GM23248 (cell line): Measurements from ENCODE around the gene RHPN2.

Experiments used
- EZH2 ChIP-seq: fragments of 200-600 bp; sonication (generic); IDR thresholded peaks from 2 replicates; pipeline ENCODE4 v1.6.1; 2018; ENCODE audit warnings: antibody characterized with exemption, mild to moderate bottlenecking; ENCODE audit not compliant: insufficient read depth, poor library complexity, severe bottlenecking
- EZH2phosphoT487 ChIP-seq: fragments of 200-600 bp; sonication (generic); IDR thresholded peaks from 2 replicates; pipeline ENCODE4 v1.6.1; 2018; ENCODE audit warnings: antibody characterized with exemption, moderate library complexity, mild to moderate bottlenecking, low read depth; ENCODE audit not compliant: insufficient read depth

DNA sequence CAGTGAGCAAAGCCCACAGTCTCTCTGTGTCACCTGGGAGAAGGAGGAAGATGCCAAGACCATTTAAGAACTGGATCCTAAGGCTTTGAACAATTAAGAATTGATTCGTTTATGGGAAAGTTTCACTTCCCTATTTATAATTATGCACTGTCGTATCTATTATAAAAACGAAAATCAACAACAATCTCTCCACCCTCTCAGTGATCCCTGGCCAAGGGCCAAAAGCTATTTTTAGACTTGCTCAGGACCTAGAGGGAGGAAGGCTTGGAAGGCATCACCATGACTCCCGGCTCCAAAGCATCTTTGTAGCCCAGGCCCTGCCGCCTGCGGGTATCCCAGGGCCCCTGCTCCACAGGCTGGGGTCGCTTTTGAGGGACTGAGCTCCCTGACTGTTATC is 1.3 kb downstream of the RHPN2 start:
- TF ChIP-seq EZH2 (no peak), EZH2phosphoT487 (no peak)
